Measurements from ENCODE around the gene ANO4. TPM values are rescaled to one million over a fixed set of nuclear protein-coding genes. Genes with fewer than 3 reads are reported as not detected.

The ANO4 gene
- total and polyA plus RNA-seq, 2 donors (not counting 1 experiment from before 2014, with no cell fraction given), result not detected

DNA sequence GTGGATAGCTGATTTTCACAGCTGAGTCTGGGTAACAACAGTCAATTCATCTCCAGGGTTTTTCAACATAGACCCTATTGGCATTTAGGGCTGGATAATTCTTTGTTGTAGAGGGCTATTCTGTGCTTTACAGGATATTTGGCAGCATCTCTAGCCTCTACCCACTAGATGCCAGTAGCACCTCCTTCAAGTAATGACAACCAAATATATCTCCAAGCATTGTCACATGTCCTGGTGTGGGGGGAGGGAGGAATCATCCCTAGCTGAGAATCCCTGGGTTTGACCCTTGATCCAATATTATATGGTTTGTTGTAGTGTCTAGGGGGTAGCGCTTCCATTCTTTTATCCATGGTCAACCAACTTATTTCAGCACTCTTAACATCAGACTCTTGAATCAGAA, 157.2 kb downstream of the ANO4 start:
- ChIA-PET CTCF (no interaction called here), POLR2A (no interaction called here)
- Histone ChIP-seq H4K20me1 (ENCODE audit: control insufficient read depth, insufficient read depth, low read length, poor library complexity, severe bottlenecking) (no peaks in the 10 kb centered on the region), H3K27ac (ENCODE audit: low read length in 2 of 2) (no peak overlapping the region), H3K9ac (ENCODE audit: low read length) (no peak overlapping the region), H3K4me2 (replicated peaks; ENCODE audit: low read depth, low read length, poor library complexity, severe bottlenecking) (no peak overlapping the region), H3K9me3 (ENCODE audit: control extremely low read depth in 1 of 3, control insufficient read depth in 2 of 3, insufficient read depth in 1 of 3, low read length in 2 of 3) (no peaks in the 10 kb centered on the region), H3K4me3 (ENCODE audit: control extremely low read depth in 1 of 5, extremely low read depth in 1 of 5, insufficient read depth in 1 of 5, low read depth in 2 of 5, low read length in 4 of 5) (no peak overlapping the region), H3K79me2 (ENCODE audit: control insufficient read depth, insufficient read depth, low read length) (no peaks in the 10 kb centered on the region), H3K36me3 (replicated peaks in 1 of 2; ENCODE audit: control extremely low read depth in 1 of 2, control insufficient read depth in 1 of 2, extremely low read depth in 1 of 2, insufficient read depth in 2 of 2, low read length in 1 of 2) (no peaks in the 10 kb centered on the region), H2AFZ (ENCODE audit: insufficient read depth, low read depth, low read length, poor library complexity, severe bottlenecking) (no peak overlapping the region), H3K27me3 (replicated peaks in 1 of 4; ENCODE audit: control extremely low read depth in 1 of 4, control insufficient read depth in 3 of 4, insufficient read depth in 4 of 4, low read length in 3 of 4) (no peaks in the 10 kb centered on the region), H3K4me1 (ENCODE audit: control insufficient read depth in 2 of 2, insufficient read depth in 2 of 2, low read length in 2 of 2) (no peaks in the 10 kb centered on the region)
- H3K27me3 Mint-ChIP-seq, result no peaks in the 10 kb centered on the region
- WGBS (ENCODE audit: insufficient coverage), result no CpG with 5 or more reads among the region's 1 CpG
- no peak for ATAC-seq (ENCODE audit: low read depth)
- H3K9me3 Mint-ChIP-seq (ENCODE audit: insufficient read depth), result no peaks in the 10 kb centered on the region
- no peaks in the 10 kb centered on the region for H3K4me1 Mint-ChIP-seq
- H3K27ac Mint-ChIP-seq, result no peak overlapping the region
- intact Hi-C loops (cut with micrococcal nuclease), result no loop called here
- no peak for DNase-seq
- TF ChIP-seq CTCF (IDR thresholded peaks at IDR 0.05) (no peak), EZH2 (IDR thresholded peaks at IDR 0.05; ENCODE audit: borderline replicate concordance, insufficient read depth, low read depth, low read length, poor library complexity, severe bottlenecking) (no peak)
- no peak overlapping the region for H3K4me3 Mint-ChIP-seq

- H3K4me3 Mint-ChIP-seq, result no peak overlapping the region
- Histone ChIP-seq H3K4me3 (ENCODE audit: control extremely low read depth in 1 of 5, extremely low read depth in 1 of 5, insufficient read depth in 1 of 5, low read depth in 2 of 5, low read length in 4 of 5) (no peak overlapping the region), H4K20me1 (ENCODE audit: control insufficient read depth, insufficient read depth, low read length, poor library complexity, severe bottlenecking) (no peaks in the 10 kb centered on the region), H3K9me3 (ENCODE audit: control extremely low read depth in 1 of 3, control insufficient read depth in 2 of 3, insufficient read depth in 1 of 3, low read length in 2 of 3) (no peaks in the 10 kb centered on the region), H3K4me1 (ENCODE audit: control insufficient read depth in 2 of 2, insufficient read depth in 2 of 2, low read length in 2 of 2) (no peaks in the 10 kb centered on the region), H3K79me2 (ENCODE audit: control insufficient read depth, insufficient read depth, low read length) (no peaks in the 10 kb centered on the region), H2AFZ (ENCODE audit: insufficient read depth, low read depth, low read length, poor library complexity, severe bottlenecking) (no peak overlapping the region), H3K27ac (ENCODE audit: low read length in 2 of 2) (no peak overlapping the region), H3K27me3 (replicated peaks in 1 of 4; ENCODE audit: control extremely low read depth in 1 of 4, control insufficient read depth in 3 of 4, insufficient read depth in 4 of 4, low read length in 3 of 4) (no peaks in the 10 kb centered on the region), H3K4me2 (replicated peaks; ENCODE audit: low read depth, low read length, poor library complexity, severe bottlenecking) (no peak overlapping the region), H3K9ac (ENCODE audit: low read length) (no peak overlapping the region), H3K36me3 (replicated peaks in 1 of 2; ENCODE audit: control extremely low read depth in 1 of 2, control insufficient read depth in 1 of 2, extremely low read depth in 1 of 2, insufficient read depth in 2 of 2, low read length in 1 of 2) (no peaks in the 10 kb centered on the region)
- no peaks in the 10 kb centered on the region for H3K9me3 Mint-ChIP-seq (ENCODE audit: insufficient read depth)
- H3K27me3 Mint-ChIP-seq, result no peaks in the 10 kb centered on the region
- TF ChIP-seq CTCF (IDR thresholded peaks at IDR 0.05) (no peak), EZH2 (IDR thresholded peaks at IDR 0.05; ENCODE audit: borderline replicate concordance, insufficient read depth, low read depth, low read length, poor library complexity, severe bottlenecking) (no peak)
- no peak for ATAC-seq (ENCODE audit: low read depth)
- ChIA-PET CTCF (no interaction called here), POLR2A (no interaction called here)
- intact Hi-C loops (cut with micrococcal nuclease), result no loop called here
- no peak for DNase-seq
- no peak overlapping the region for H3K27ac Mint-ChIP-seq
- H3K4me1 Mint-ChIP-seq, result no peaks in the 10 kb centered on the region
Observed at GRCh38 chr12:100953217-100953616, 158.6 kb downstream of the ANO4 start.

Measured in B cell (primary cell).